H9 (cell line): Measurements from ENCODE around the gene HSPA12A. TPM values are rescaled to one million over a fixed set of nuclear protein-coding genes. Genes with fewer than 3 reads are reported as not detected.

Experiments used
- DNase-seq: peaks from one replicate; pipeline ENCODE4 v3.0.0-alpha.2; 2017
- H2AFZ ChIP-seq: one replicate; pipeline ENCODE4 v1.6.1; 2013; ENCODE audit warnings: mild to moderate bottlenecking, low read length, control low read depth, moderate library complexity
- H2AK5ac ChIP-seq: 2 replicates; pipeline ENCODE4 v1.6.1; 2013; ENCODE audit warnings: low read length, control low read depth, mixed read lengths; ENCODE audit not compliant: insufficient read length
- H2BK120ac ChIP-seq: one replicate; pipeline ENCODE4 v1.6.1; 2013; ENCODE audit warnings: low read depth, mild to moderate bottlenecking, low read length, control low read depth, inconsistent platforms; ENCODE audit not compliant: poor library complexity, severe bottlenecking
- H2BK12ac ChIP-seq: 2 replicates; pipeline ENCODE4 v1.6.1; 2013; ENCODE audit warnings: low read length, control low read depth, mixed read lengths, low read depth; ENCODE audit not compliant: insufficient read length
- H2BK15ac ChIP-seq: 2 replicates; pipeline ENCODE4 v1.6.1; 2013; ENCODE audit warnings: low read depth, low read length, control low read depth
- H2BK20ac ChIP-seq: one replicate; pipeline ENCODE4 v1.6.1; 2013; ENCODE audit warnings: low read depth, mild to moderate bottlenecking, low read length, control low read depth, inconsistent platforms; ENCODE audit not compliant: poor library complexity, severe bottlenecking
- H2BK5ac ChIP-seq: 2 replicates; pipeline ENCODE4 v1.6.1; 2013; ENCODE audit warnings: low read length, control low read depth, mixed read lengths; ENCODE audit not compliant: insufficient read length
- H3K14ac ChIP-seq: 2 replicates; pipeline ENCODE4 v1.6.1; 2013; ENCODE audit warnings: low read length, control low read depth; ENCODE audit not compliant: insufficient read depth
- H3K18ac ChIP-seq: 2 replicates; pipeline ENCODE4 v1.6.1; 2013; ENCODE audit warnings: low read depth, mild to moderate bottlenecking, mixed read lengths, low read length, control low read depth; ENCODE audit not compliant: insufficient read length
- H3K23ac ChIP-seq: 2 replicates; pipeline ENCODE4 v1.6.1; 2013; ENCODE audit warnings: low read length, control low read depth, mixed read lengths, low read depth; ENCODE audit not compliant: insufficient read length
- H3K23me2 ChIP-seq: 2 replicates; pipeline ENCODE4 v1.6.1; 2013; ENCODE audit warnings: low read depth, mild to moderate bottlenecking, mixed read lengths, low read length, control low read depth; ENCODE audit not compliant: insufficient read length, poor library complexity, severe bottlenecking
- H3K27ac ChIP-seq: 2 replicates; pipeline ENCODE4 v1.5.1; 2013; ENCODE audit warnings: low read length, control low read depth, mixed read lengths, low read depth; ENCODE audit not compliant: insufficient read length
- H3K27me3 ChIP-seq: 2 replicates; pipeline ENCODE4 v1.6.1; 2013; ENCODE audit warnings: low read length, control low read depth, inconsistent platforms; ENCODE audit not compliant: insufficient read depth
- H3K4ac ChIP-seq: 2 replicates; pipeline ENCODE4 v1.6.1; 2013; ENCODE audit warnings: low read depth, mild to moderate bottlenecking, control low read depth, inconsistent platforms, low read length, moderate library complexity
- H3K4me1 ChIP-seq: 2 replicates; pipeline ENCODE4 v1.6.1; 2013; ENCODE audit warnings: low read length, control low read depth, inconsistent platforms; ENCODE audit not compliant: insufficient read depth
- H3K4me2 ChIP-seq: 2 replicates; pipeline ENCODE4 v1.6.1; 2013; ENCODE audit warnings: low read length, control low read depth, mixed read lengths; ENCODE audit not compliant: insufficient read length, insufficient read depth
- H3K56ac ChIP-seq: 2 replicates; pipeline ENCODE4 v1.6.1; 2013; ENCODE audit warnings: low read depth, mild to moderate bottlenecking, mixed read lengths, low read length, control low read depth; ENCODE audit not compliant: insufficient read length
- H3K79me1 ChIP-seq: 2 replicates; pipeline ENCODE4 v1.6.1; 2013; ENCODE audit warnings: low read depth, mild to moderate bottlenecking, moderate library complexity, low read length, control low read depth, inconsistent platforms; ENCODE audit not compliant: insufficient read depth, poor library complexity, severe bottlenecking
- H3K79me2 ChIP-seq: 2 replicates; pipeline ENCODE4 v1.6.1; 2013; ENCODE audit warnings: low read length, control low read depth, inconsistent platforms; ENCODE audit not compliant: insufficient read depth
- H3K9ac ChIP-seq: 2 replicates; pipeline ENCODE4 v1.6.1; 2013; ENCODE audit warnings: low read length, control low read depth, mixed read lengths; ENCODE audit not compliant: insufficient read length; ENCODE audit errors: extremely low read depth
- H3K9me3 ChIP-seq: one replicate; pipeline ENCODE4 v1.6.1; 2013; ENCODE audit warnings: low read depth, low read length, inconsistent platforms; ENCODE audit not compliant: control insufficient read depth
- H3T11ph ChIP-seq: one replicate; pipeline ENCODE4 v1.6.1; 2013; ENCODE audit warnings: mild to moderate bottlenecking, low read length, control low read depth, inconsistent platforms
- H4K20me1 ChIP-seq: one replicate; pipeline ENCODE4 v1.6.1; 2013; ENCODE audit not compliant: control insufficient read depth, insufficient read length, insufficient read depth
- H4K5ac ChIP-seq: 2 replicates; pipeline ENCODE4 v1.6.1; 2013; ENCODE audit warnings: low read depth, mild to moderate bottlenecking, mixed read lengths, low read length, control low read depth; ENCODE audit not compliant: insufficient read length
- H4K8ac ChIP-seq: replicated peaks from 2 replicates; pipeline ENCODE4 v1.6.1; 2013; ENCODE audit warnings: low read length, control low read depth, mixed read lengths, low read depth; ENCODE audit not compliant: insufficient read length
- H4K91ac ChIP-seq: 2 replicates; pipeline ENCODE4 v1.6.1; 2013; ENCODE audit warnings: low read depth, mild to moderate bottlenecking, moderate library complexity, mixed read lengths, low read length, control low read depth; ENCODE audit not compliant: insufficient read length
- H3K27ac Mint-ChIP-seq, 3 experiments: 2 replicates in 2 of 3; 3 replicates in 1 of 3; pipeline ENCODE4 v1.8.0; 2020 to 2021; ENCODE audit warnings: mixed read lengths in 3 of 3, mild to moderate bottlenecking in 1 of 3, moderate library complexity in 1 of 3
- H3K27me3 Mint-ChIP-seq: 2 replicates; pipeline ENCODE4 v1.8.0; 2021; ENCODE audit warnings: low read depth, mild to moderate bottlenecking, moderate library complexity, mixed read lengths
- H3K36me3 Mint-ChIP-seq, 3 experiments: 2 replicates in 2 of 3; 3 replicates in 1 of 3; pipeline ENCODE4 v1.8.0; 2020 to 2021; ENCODE audit warnings: low read depth in 3 of 3, mixed read lengths in 3 of 3; ENCODE audit not compliant: insufficient read depth in 1 of 3
- H3K4me1 Mint-ChIP-seq, 2 experiments: 2 replicates each; pipeline ENCODE4 v1.8.0; 2020; ENCODE audit warnings: mixed read lengths in 2 of 2
- H3K4me3 Mint-ChIP-seq, 2 experiments: 2 replicates in 1 of 2; 3 replicates in 1 of 2; pipeline ENCODE4 v1.8.0; 2020 to 2021; ENCODE audit warnings: mild to moderate bottlenecking in 2 of 2, mixed read lengths in 2 of 2, moderate library complexity in 1 of 2
- H3K9me3 Mint-ChIP-seq, 2 experiments: 2 replicates in 1 of 2; 3 replicates in 1 of 2; pipeline ENCODE4 v1.8.0; 2020; ENCODE audit warnings: mild to moderate bottlenecking in 2 of 2, mixed read lengths in 2 of 2, moderate library complexity in 1 of 2
- WGBS: extraction: QIAGEN DNeasy Blood & Tissue Kit; methylation state at CpG from one replicate; pipeline ENCODE4 v1.1.7; 2013; ENCODE audit warnings: missing lambda C conversion rate, low lambda C conversion rate, mixed read lengths; ENCODE audit not compliant: insufficient read length; ENCODE audit errors: extremely low coverage; 5-methylcytosine and 5-hydroxymethylcytosine counted together
- total RNA-seq: library from RNA; stranded (reverse); gene quantifications from 2 replicates; pipeline ENCODE4 v1.2.1, GENCODE V29; 2021
- TF ChIP-seq, protein P1 (sequence below): fragments of 200-600 bp; sonication (generic); conservative IDR thresholded peaks from 3 replicates; pipeline ENCODE4 v1.8.0; 2021; ENCODE audit warnings: antibody characterized with exemption, mild to moderate bottlenecking

HSPA12A gene
- total RNA-seq, 1 experiment from 2014 or later = 3.2 TPM

DNA sequence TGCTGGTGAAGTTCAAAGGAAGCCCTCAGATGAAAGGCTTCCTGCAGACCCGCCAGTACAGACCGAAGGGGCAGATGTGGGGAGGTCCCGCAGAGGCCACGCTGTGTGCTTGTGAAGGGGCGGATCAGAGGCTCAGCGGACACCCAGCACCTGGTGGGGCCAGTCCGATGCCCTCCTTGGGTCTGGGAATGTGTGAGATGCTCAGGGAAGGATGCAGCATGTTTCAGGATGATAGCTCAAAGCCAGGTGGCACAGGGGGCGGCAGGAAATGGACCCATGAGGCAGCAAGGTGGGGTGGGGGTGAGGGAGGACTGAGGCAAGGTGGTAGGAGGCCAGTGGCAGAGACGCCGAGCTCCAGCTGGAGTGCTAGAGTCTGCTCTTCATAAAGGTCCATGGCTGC lies 27.9 kb upstream of the HSPA12A start:
- no peak overlapping the region for H3K4me2 ChIP-seq
- no peak overlapping the region for H4K8ac ChIP-seq
- H3K79me1 ChIP-seq = no peaks in the 10 kb centered on the region
- no peak overlapping the region for H3K27ac Mint-ChIP-seq
- H2BK20ac ChIP-seq = no peak overlapping the region
- no peak overlapping the region for H3K4ac ChIP-seq
- no peaks in the 10 kb centered on the region for H3K27me3 ChIP-seq
- no peak overlapping the region for H2BK15ac ChIP-seq
- H4K91ac ChIP-seq = no peak overlapping the region
- H3K79me2 ChIP-seq = no peaks in the 10 kb centered on the region
- H3K9ac ChIP-seq = no peak overlapping the region
- H2BK12ac ChIP-seq = no peak overlapping the region
- no peaks in the 10 kb centered on the region for H3K4me1 ChIP-seq
- no peak overlapping the region for H2BK120ac ChIP-seq
- H3T11ph ChIP-seq = no peak overlapping the region
- H3K9me3 ChIP-seq = no peaks in the 10 kb centered on the region
- no peaks in the 10 kb centered on the region for H3K23me2 ChIP-seq
- no peak overlapping the region for H3K14ac ChIP-seq
- H3K18ac ChIP-seq = no peak overlapping the region
- H4K5ac ChIP-seq = no peak overlapping the region
- no peak overlapping the region for H3K23ac ChIP-seq
- H3K27me3 Mint-ChIP-seq = peaks cover 18% of the 10 kb centered on the region
- no peak overlapping the region for H2AK5ac ChIP-seq
- H3K27ac ChIP-seq = no peak overlapping the region
- no peak overlapping the region for H3K56ac ChIP-seq
- no peaks in the 10 kb centered on the region for H4K20me1 ChIP-seq
- TF ChIP-seq, protein P1, sequence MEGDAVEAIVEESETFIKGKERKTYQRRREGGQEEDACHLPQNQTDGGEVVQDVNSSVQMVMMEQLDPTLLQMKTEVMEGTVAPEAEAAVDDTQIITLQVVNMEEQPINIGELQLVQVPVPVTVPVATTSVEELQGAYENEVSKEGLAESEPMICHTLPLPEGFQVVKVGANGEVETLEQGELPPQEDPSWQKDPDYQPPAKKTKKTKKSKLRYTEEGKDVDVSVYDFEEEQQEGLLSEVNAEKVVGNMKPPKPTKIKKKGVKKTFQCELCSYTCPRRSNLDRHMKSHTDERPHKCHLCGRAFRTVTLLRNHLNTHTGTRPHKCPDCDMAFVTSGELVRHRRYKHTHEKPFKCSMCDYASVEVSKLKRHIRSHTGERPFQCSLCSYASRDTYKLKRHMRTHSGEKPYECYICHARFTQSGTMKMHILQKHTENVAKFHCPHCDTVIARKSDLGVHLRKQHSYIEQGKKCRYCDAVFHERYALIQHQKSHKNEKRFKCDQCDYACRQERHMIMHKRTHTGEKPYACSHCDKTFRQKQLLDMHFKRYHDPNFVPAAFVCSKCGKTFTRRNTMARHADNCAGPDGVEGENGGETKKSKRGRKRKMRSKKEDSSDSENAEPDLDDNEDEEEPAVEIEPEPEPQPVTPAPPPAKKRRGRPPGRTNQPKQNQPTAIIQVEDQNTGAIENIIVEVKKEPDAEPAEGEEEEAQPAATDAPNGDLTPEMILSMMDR = no peak
- H3K36me3 Mint-ChIP-seq = no peaks in the 10 kb centered on the region; a peak in 1 of 7 replicates
- no peak for DNase-seq
- no peak overlapping the region for H2AFZ ChIP-seq
- no peak overlapping the region; a peak in 1 of 5 replicates for H3K4me3 Mint-ChIP-seq
- peaks cover 4 to 24% of the 10 kb centered on the region in 2 experiments; a peak in 3 of 4 replicates for H3K4me1 Mint-ChIP-seq
- peaks cover 0 to 5% of the 10 kb centered on the region in 2 experiments; a peak in 1 of 5 replicates for H3K9me3 Mint-ChIP-seq
- no peak overlapping the region for H2BK5ac ChIP-seq
- WGBS = no CpG with 5 or more reads among the region's 10 CpGs
